Measurements from ENCODE around the gene CDSN.

CDSN gene

GRCh38 chr6:31135710-31136109, 15.5 kb upstream of the CDSN start:
- Mint-ChIP-seq H3K27me3 (peaks cover 4% of the 10 kb centered on the region), H3K4me1 (peaks cover 4% of the 10 kb centered on the region), H3K9me3 (no peaks in the 10 kb centered on the region), H3K27ac (no peak overlapping the region), H3K36me3 (no peaks in the 10 kb centered on the region), H3K4me3 (no peak overlapping the region)
- ATAC-seq (ENCODE audit: low read depth) (no peak), DNase-seq (ENCODE audit: low spot score in 2 of 2) (no peak)

DNA sequence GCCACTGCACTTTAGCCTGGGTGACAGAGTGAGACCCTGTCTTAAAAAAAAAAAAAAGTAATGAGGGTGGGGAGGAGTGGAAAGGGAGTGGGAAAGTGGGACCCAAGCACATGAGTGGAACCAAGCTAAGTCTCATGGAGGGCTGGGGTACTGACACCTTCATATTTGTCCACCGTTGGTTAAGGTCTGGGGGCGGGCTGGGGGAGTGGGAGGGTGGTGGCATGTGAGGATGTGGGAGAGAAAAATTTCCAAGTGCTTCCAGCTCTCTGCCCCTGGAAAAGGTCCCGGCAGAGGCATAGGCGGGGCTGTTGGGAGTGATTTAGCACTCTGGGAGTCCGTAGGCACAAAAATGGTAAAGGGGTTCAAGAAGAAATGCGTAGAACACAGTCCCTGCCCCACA, 12.6 kb upstream of the CDSN start:
- no peak overlapping the region for H3K27ac Mint-ChIP-seq
- no peaks in the 10 kb centered on the region for H3K9me3 Mint-ChIP-seq
- peaks cover 6% of the 10 kb centered on the region for H3K27me3 Mint-ChIP-seq
- ATAC-seq (ENCODE audit: low read depth) (no peak), DNase-seq (ENCODE audit: low spot score in 2 of 2) (no peak)
- no peak overlapping the region for H3K4me3 Mint-ChIP-seq
- no peaks in the 10 kb centered on the region for H3K36me3 Mint-ChIP-seq
- H3K4me1 Mint-ChIP-seq = peaks cover 9% of the 10 kb centered on the region

DNA sequence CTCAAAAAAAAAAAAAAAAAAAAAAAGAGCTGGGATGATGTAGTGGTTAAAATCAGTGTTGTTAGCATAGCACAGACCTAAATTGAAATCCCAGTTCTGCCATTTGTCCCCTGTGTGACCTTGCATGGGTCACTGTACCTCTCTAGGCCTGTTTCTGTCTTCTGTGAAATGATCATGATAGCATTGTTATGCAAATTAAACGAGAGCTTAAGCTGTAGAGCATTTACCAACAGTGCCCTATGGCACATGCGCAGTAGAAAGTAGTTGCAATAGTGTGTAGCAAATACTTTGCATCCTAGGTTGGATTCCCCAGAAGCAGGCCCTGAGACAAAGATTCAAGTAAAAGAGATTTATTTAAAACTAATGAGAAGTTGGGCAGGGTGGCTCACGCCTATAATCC, 11.3 kb upstream of the CDSN start:
- no peak for ATAC-seq (ENCODE audit: low read depth)
- H3K27me3 Mint-ChIP-seq = peaks cover 4% of the 10 kb centered on the region
- H3K9me3 Mint-ChIP-seq = no peaks in the 10 kb centered on the region
- peaks cover 6% of the 10 kb centered on the region for H3K4me1 Mint-ChIP-seq
- no peak overlapping the region for H3K4me3 Mint-ChIP-seq
- no peaks in the 10 kb centered on the region for H3K36me3 Mint-ChIP-seq
- DNase-seq (ENCODE audit: low spot score in 2 of 2) = no peak
- H3K27ac Mint-ChIP-seq = no peak overlapping the region

DNA sequence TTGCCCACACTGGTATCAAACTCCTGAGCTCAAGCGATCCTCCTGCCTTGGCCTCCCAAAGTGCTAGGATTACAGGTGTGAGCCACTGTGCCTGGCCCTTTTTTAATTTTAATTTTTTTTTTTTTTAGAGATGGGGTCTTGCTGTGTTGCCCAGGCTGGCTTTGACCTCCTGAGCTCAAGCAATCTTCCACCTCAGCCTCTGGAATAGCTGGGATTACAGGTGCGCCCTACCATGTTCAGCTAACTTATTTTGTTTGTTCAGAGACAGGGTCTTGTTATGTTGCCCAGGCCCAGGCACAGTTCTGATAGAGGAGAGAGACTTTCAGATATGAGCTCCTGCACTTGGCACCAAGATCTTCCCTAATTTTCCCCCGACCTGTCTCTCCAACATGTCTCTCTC, 10.5 kb upstream of the CDSN start:
- Mint-ChIP-seq H3K36me3 (no peaks in the 10 kb centered on the region), H3K27ac (no peak overlapping the region), H3K4me3 (no peak overlapping the region), H3K27me3 (peaks cover 6% of the 10 kb centered on the region), H3K9me3 (no peaks in the 10 kb centered on the region), H3K4me1 (peaks cover 8% of the 10 kb centered on the region)
- no peak for DNase-seq (ENCODE audit: low spot score in 2 of 2)
- ATAC-seq (ENCODE audit: low read depth) = no peak

DNA sequence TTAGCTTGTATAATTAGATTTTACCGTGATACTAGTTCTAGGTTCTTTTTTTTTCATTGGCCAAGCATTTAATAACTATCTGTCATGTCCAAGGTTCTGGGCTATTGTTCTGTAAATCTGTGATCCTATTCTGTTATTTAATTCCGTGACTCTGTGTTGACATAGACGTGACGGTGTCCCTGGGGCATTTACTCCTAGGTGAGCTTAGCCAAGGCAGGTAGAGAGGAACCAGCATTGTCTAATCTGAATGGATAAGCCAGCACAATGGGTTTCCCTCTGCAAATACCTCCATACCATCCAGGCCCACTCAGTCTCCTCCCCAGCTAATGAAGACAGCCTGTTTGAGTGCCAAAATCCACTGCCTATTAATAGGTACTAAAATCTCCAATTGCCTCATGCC, 8.9 kb upstream of the CDSN start:
- Mint-ChIP-seq H3K9me3 (no peaks in the 10 kb centered on the region), H3K4me1 (peaks cover 8% of the 10 kb centered on the region), H3K27ac (no peak overlapping the region), H3K4me3 (no peak overlapping the region), H3K27me3 (peaks cover 8% of the 10 kb centered on the region), H3K36me3 (no peaks in the 10 kb centered on the region)
- ATAC-seq (ENCODE audit: low read depth) (no peak), DNase-seq (ENCODE audit: low spot score in 2 of 2) (no peak)

DNA sequence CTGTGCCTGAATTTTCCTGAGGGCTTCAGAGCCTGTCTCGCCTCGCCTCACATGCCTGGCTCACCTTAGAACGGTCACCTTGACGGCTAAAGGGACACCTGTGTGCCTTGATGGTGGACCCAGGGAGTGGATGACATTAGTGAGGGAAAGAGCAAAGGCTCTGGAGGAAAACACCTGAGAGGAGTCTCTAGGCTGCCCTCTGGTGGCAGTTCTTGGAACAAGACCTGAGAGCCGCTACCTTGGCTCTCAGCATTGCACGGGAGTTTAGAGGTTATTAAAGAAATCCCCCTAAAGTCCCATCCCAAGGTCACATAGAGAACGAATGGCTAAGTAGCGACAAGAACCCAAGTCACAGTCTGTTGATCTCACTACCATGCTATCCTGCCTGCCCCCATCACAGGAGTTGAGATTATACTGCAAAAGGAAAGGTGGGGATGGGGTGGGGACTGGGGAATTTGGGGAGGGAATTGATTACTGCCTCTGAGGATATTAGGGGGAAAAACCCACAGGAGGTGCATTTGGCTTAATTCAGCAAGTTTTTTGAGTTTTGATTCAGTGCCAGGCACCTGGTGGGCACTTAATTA, 7.9 kb upstream of the CDSN start:
- no peaks in the 10 kb centered on the region for H3K36me3 Mint-ChIP-seq
- H3K27me3 Mint-ChIP-seq = peaks cover 9% of the 10 kb centered on the region
- peaks cover 8% of the 10 kb centered on the region for H3K4me1 Mint-ChIP-seq
- DNase-seq (ENCODE audit: low spot score in 2 of 2) (peak; percentile 73 to 83), ATAC-seq (ENCODE audit: low read depth) (peak; percentile 87)
- no peak overlapping the region for H3K4me3 Mint-ChIP-seq
- no peaks in the 10 kb centered on the region for H3K9me3 Mint-ChIP-seq
- no peak overlapping the region for H3K27ac Mint-ChIP-seq

DNA sequence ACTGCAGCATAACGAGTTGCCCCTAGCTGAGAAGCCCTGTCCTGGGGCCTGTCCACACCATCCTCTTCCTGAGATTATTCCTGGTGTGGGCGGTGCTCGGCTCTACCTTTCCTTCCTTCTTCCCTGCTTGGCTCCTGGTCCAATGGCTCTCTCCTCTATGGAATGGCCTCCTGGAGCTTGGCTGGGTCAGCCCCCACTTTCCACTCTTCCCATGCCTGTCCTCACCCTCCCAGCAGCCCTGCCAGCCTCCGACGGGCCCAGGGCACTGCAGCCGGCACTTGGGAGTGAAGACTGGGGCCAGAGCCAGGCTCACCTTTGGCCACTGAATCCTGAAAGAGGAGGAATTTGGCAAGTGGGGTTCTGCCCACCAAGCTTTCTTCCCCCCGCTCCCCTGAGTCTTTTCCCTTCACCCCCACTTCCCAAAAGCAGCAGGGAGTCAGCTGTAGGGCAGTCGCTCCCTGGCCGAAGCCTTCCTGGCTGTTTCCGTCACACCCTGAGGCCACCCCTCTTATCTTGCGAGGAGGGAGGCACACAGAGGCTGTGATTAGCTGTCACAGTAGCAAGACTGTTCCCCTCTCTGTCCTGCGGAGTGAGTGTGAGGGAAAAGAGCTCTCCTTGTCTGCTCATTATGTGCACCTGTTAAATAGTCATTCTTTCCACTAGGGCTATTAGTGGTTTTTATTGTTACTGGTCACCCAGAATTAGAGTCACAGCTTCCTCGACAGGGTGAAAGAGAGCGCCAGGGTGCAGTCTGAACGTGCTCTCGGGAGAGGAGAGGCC, 6.3 kb upstream of the CDSN start:
- no peak overlapping the region for H3K27ac Mint-ChIP-seq
- no peak for DNase-seq (ENCODE audit: low spot score in 2 of 2)
- peaks cover 8% of the 10 kb centered on the region for H3K4me1 Mint-ChIP-seq
- H3K27me3 Mint-ChIP-seq = peaks cover 11% of the 10 kb centered on the region
- no peak overlapping the region for H3K4me3 Mint-ChIP-seq
- no peaks in the 10 kb centered on the region for H3K36me3 Mint-ChIP-seq
- H3K9me3 Mint-ChIP-seq = no peaks in the 10 kb centered on the region
- no peak for ATAC-seq (ENCODE audit: low read depth)

GRCh38 chr6:31125586-31126363, 5.5 kb upstream of the CDSN start:
- Mint-ChIP-seq H3K9me3 (no peaks in the 10 kb centered on the region), H3K27me3 (peaks cover 11% of the 10 kb centered on the region), H3K4me3 (no peak overlapping the region), H3K4me1 (peaks cover 8% of the 10 kb centered on the region), H3K36me3 (no peaks in the 10 kb centered on the region), H3K27ac (no peak overlapping the region)
- ATAC-seq (ENCODE audit: low read depth) (no peak), DNase-seq (ENCODE audit: low spot score in 2 of 2) (no peak)

- Mint-ChIP-seq H3K4me3 (no peak overlapping the region), H3K27ac (no peak overlapping the region), H3K9me3 (no peaks in the 10 kb centered on the region), H3K36me3 (no peaks in the 10 kb centered on the region), H3K27me3 (peaks cover 11% of the 10 kb centered on the region), H3K4me1 (peaks cover 8% of the 10 kb centered on the region)
- no peak for ATAC-seq (ENCODE audit: low read depth)
- DNase-seq (ENCODE audit: low spot score in 2 of 2) = no peak
Measured at GRCh38 chr6:31125162-31125561, 4.9 kb upstream of the CDSN start.

DNA sequence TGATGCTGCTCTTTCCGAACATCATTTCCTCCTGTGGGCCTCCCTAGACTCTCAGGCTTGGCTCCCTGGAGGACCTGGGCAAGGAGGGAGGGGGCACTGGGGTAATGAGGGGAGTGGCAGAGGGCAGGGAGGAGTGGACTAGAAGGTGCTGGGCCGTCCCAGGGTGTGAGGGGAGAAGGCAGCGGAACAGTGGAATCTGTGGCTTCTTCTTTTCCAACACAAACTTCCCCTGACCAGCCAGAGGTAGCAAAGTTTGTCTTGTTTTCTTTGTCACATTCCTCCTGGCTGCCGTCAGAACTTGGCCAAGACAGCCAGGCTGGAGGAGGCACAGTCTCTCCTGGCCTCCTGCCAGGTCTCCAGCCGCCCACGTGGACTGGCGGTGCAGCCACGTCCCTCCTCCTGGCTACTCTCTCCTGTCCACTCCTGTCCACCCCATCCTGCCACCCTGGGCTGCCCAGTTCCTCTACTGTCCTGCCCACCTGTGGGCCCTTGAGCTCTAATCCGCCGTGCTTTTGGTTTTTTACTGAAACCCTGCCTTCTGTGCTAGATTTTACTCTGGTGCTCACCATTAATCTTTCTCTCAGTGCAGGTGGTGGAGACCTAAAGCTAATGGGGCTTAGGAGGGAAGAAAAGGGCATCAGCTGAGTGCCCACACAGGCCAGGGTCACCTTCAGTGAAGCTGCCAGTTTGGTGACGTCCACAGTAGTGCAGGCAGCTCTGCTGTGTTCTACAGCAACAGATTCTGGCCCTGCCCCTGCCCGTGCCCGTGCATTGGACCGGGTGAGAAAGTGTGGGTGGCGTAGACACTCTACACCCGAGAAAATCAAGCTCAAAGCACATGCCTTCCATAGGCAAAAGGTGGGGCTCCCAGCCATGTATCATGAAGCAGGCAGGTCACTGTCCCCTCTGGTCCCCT, 2.8 kb upstream of the CDSN start:
- H3K4me1 Mint-ChIP-seq = peaks cover 6% of the 10 kb centered on the region
- no peak overlapping the region for H3K27ac Mint-ChIP-seq
- no peak for ATAC-seq (ENCODE audit: low read depth)
- H3K4me3 Mint-ChIP-seq = no peak overlapping the region
- peaks cover 12% of the 10 kb centered on the region for H3K27me3 Mint-ChIP-seq
- DNase-seq (ENCODE audit: low spot score in 2 of 2) = no peak
- no peaks in the 10 kb centered on the region for H3K9me3 Mint-ChIP-seq
- H3K36me3 Mint-ChIP-seq = no peaks in the 10 kb centered on the region

DNA sequence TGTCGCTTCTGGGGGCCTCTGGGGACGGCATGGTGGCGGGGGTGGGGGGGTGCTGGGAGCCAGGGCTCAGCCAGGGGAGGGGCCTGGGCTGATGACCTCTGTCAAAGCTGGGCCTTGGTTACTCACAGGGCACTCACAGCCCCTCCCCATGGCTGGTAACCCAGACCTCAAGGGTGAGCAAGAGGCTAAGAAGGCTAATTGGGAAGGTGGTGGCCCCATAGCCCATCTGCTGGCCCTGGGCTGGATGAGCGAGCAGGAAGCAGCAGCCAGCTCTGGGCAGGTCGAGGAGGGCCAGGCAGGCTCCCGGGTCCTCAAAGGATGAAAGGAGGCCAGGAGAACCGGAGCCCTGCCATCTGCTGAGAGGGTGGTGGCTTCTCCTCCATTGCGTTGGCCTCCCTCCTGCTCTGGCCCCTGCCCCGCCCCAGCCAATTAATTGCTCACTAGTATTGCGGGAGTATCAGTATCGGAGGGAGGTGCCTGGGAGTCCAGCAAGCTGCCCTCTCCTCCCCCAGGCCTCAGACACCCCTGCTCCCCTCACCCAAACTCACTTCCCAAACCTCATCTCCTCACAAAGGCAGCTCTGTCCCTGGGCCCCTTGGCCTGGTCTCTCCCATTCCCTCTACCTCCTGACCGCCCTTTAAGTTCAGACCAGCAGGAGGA, 1.0 kb upstream of the CDSN start:
- peaks cover 2% of the 10 kb centered on the region for H3K4me1 Mint-ChIP-seq
- no peak overlapping the region for H3K27ac Mint-ChIP-seq
- DNase-seq (ENCODE audit: low spot score in 2 of 2) (no peak), ATAC-seq (ENCODE audit: low read depth) (no peak)
- no peak overlapping the region for H3K4me3 Mint-ChIP-seq
- H3K36me3 Mint-ChIP-seq = no peaks in the 10 kb centered on the region
- peaks cover 10% of the 10 kb centered on the region for H3K27me3 Mint-ChIP-seq
- no peaks in the 10 kb centered on the region for H3K9me3 Mint-ChIP-seq

GRCh38 chr6:31118178-31118577, 2.1 kb downstream of the CDSN start:
- H3K4me3 Mint-ChIP-seq = no peak overlapping the region
- H3K27ac Mint-ChIP-seq = no peak overlapping the region
- H3K27me3 Mint-ChIP-seq = peaks cover 16% of the 10 kb centered on the region
- no peaks in the 10 kb centered on the region for H3K36me3 Mint-ChIP-seq
- peaks cover 12% of the 10 kb centered on the region for H3K4me1 Mint-ChIP-seq
- H3K9me3 Mint-ChIP-seq = no peaks in the 10 kb centered on the region
- DNase-seq (ENCODE audit: low spot score in 2 of 2) = no peak
- no peak for ATAC-seq (ENCODE audit: low read depth)

DNA sequence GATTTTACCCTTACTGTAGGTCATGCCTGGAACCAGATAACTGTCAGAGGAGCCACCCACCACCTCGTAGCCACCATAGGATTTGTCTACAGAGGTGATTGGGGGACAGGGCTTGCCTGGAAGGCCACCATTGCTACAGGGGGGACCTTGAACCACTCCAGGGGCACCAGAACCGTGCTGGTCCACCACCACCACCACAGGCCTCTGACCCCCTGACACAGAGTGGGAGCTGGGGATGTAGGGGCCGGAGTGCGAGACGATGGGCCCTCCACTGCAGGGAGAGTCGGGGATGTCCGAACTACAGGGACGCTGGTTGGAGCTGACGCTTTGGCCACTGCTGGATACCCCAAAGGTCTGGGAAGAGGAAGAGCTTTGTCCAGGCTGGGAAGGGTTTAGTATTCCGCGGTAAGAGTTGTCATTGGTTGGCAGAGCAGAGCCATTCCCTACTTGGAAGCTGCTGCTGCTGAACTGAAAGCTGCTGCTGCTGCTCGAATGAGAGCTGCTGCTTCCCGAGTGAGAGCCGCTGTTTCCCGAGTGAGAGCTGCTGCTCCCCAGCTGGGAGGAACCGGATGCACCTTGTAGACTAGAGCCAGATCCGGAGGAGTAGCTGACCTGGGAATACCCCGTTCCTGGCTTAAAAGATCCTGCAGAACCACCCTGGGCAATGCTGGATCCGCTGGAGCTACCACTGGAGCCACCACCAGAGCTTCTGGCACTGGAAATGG, 3.4 kb downstream of the CDSN start:
- DNase-seq (ENCODE audit: low spot score in 2 of 2) (no peak), ATAC-seq (ENCODE audit: low read depth) (no peak)
- no peaks in the 10 kb centered on the region for H3K9me3 Mint-ChIP-seq
- H3K36me3 Mint-ChIP-seq = no peaks in the 10 kb centered on the region
- H3K4me1 Mint-ChIP-seq = peaks cover 12% of the 10 kb centered on the region
- no peak overlapping the region for H3K27ac Mint-ChIP-seq
- H3K27me3 Mint-ChIP-seq = peaks cover 16% of the 10 kb centered on the region
- no peak overlapping the region for H3K4me3 Mint-ChIP-seq
